Peyer's patch (tissue), 4 donors: ENCODE measurements around the gene L1CAM. TPM values are rescaled to one million over a fixed set of nuclear protein-coding genes. Genes with fewer than 3 reads are reported as not detected.

Experiments
- DNase-seq, 3 donors: peaks; one replicate each; pipeline ENCODE4 v3.0.0-alpha.2; 2017 to 2019
- H3K27ac ChIP-seq, 4 donors: fragments of 200-600 bp; sonication (generic); one replicate each; pipeline ENCODE4 v1.5.1; 2016 to 2019
- H3K27me3 ChIP-seq, 2 donors: fragments of 200-600 bp; sonication (generic); one replicate each; pipeline ENCODE4 v1.5.1; 2019
- H3K36me3 ChIP-seq, 3 donors: fragments of 200-600 bp; sonication (generic); one replicate each; pipeline ENCODE4 v1.5.1; 2016 to 2019
- H3K4me1 ChIP-seq, 4 donors: fragments of 200-600 bp; sonication (generic); one replicate each; pipeline ENCODE4 v1.5.1; 2016 to 2019
- H3K4me3 ChIP-seq, 4 donors: fragments of 200-600 bp; sonication (generic); 1 replicate in 3 of 4; 2 replicates in 1 of 4; pipeline ENCODE4 v1.5.1; 2016 to 2019; ENCODE audit warnings: mild to moderate bottlenecking in 1 of 4
- H3K9me3 ChIP-seq, 4 donors: fragments of 200-600 bp; sonication (generic); one replicate each; pipeline ENCODE4 v1.5.1; 2016 to 2019; ENCODE audit warnings: mild to moderate bottlenecking in 1 of 4
- CTCF ChIP-seq, 6 experiments: fragments of 450-650 bp in 4 of 6; fragments of 200-600 bp in 2 of 6; sonication (generic) in 1 of 6; IDR thresholded peaks; one replicate each; pipeline ENCODE4 v1.5.1; 2017 to 2019; ENCODE audit warnings: antibody characterized with exemption in 6 of 6, mild to moderate bottlenecking in 3 of 6, moderate library complexity in 1 of 6
- POLR2A ChIP-seq, 2 donors: fragments of 450-650 bp; IDR thresholded peaks; one replicate each; pipeline ENCODE4 v1.5.1; 2017; ENCODE audit warnings: antibody characterized with exemption in 2 of 2, mild to moderate bottlenecking in 2 of 2, moderate library complexity in 2 of 2
- total RNA-seq, 4 donors: library from RNA; depleted of rRNA; stranded (reverse); fragments of >200 nt; gene quantifications; one replicate each; pipeline ENCODE4 v1.1.0, GENCODE V29; 2016

L1CAM gene
- total RNA-seq, 4 donors from 2014 or later, result 1.8 to 7.4 (median 4.6) TPM

GRCh38 chrX:153909024-153909979 lies 23.3 kb upstream of the L1CAM start:
- no peaks in the 10 kb centered on the region for H3K9me3 ChIP-seq
- H3K27me3 ChIP-seq, result no peaks in the 10 kb centered on the region
- H3K4me1 ChIP-seq, result peaks cover 0 to under 1% (median 0%) of the 10 kb centered on the region in 4 donors
- DNase-seq, result no peak
- H3K27ac ChIP-seq, result no peak overlapping the region
- H3K36me3 ChIP-seq, result no peaks in the 10 kb centered on the region
- no peak for TF ChIP-seq POLR2A (IDR thresholded peaks at IDR 0.05)
- no peak for TF ChIP-seq CTCF (IDR thresholded peaks at IDR 0.05)
- no peak overlapping the region for H3K4me3 ChIP-seq

- H3K27me3 ChIP-seq, result no peaks in the 10 kb centered on the region
- no peak for DNase-seq
- TF ChIP-seq POLR2A (IDR thresholded peaks at IDR 0.05), result no peak
- no peaks in the 10 kb centered on the region for H3K9me3 ChIP-seq
- peaks cover 0 to 8% (median 0%) of the 10 kb centered on the region in 4 donors for H3K4me1 ChIP-seq
- no peaks in the 10 kb centered on the region for H3K36me3 ChIP-seq
- no peak overlapping the region for H3K27ac ChIP-seq
- H3K4me3 ChIP-seq, result no peak overlapping the region
Measured at GRCh38 chrX:153908219-153908860, 22.4 kb upstream of the L1CAM start.

DNA sequence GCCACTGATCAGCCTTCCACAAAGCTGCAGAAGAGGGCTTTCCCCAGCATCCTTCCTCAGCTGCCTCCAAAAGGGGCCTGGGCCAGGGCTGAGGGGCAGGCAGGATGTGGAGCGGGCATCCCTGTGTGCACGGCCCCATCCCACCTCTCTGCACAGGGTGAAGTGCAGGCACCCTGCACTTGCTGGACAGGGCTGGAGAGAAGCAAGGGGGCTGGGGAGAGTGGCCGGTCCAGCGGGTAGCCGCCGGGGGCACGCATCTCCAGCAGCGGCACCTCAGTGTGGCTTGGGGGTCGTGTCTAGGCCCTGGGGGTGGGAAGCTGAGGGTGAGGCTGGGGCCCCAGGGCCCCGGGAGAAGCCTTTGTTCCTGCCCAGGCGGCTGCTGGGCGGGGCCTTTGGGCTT lies 21.5 kb upstream of the L1CAM start:
- H3K4me3 ChIP-seq, result no peak overlapping the region
- H3K4me1 ChIP-seq, result peaks cover 0 to 8% (median 0%) of the 10 kb centered on the region in 4 donors
- no peak overlapping the region for H3K27ac ChIP-seq
- H3K36me3 ChIP-seq, result no peaks in the 10 kb centered on the region
- no peaks in the 10 kb centered on the region for H3K27me3 ChIP-seq
- DNase-seq, result no peak
- TF ChIP-seq CTCF (IDR thresholded peaks at IDR 0.05) (no peak), POLR2A (IDR thresholded peaks at IDR 0.05) (no peak)
- no peaks in the 10 kb centered on the region for H3K9me3 ChIP-seq

DNA sequence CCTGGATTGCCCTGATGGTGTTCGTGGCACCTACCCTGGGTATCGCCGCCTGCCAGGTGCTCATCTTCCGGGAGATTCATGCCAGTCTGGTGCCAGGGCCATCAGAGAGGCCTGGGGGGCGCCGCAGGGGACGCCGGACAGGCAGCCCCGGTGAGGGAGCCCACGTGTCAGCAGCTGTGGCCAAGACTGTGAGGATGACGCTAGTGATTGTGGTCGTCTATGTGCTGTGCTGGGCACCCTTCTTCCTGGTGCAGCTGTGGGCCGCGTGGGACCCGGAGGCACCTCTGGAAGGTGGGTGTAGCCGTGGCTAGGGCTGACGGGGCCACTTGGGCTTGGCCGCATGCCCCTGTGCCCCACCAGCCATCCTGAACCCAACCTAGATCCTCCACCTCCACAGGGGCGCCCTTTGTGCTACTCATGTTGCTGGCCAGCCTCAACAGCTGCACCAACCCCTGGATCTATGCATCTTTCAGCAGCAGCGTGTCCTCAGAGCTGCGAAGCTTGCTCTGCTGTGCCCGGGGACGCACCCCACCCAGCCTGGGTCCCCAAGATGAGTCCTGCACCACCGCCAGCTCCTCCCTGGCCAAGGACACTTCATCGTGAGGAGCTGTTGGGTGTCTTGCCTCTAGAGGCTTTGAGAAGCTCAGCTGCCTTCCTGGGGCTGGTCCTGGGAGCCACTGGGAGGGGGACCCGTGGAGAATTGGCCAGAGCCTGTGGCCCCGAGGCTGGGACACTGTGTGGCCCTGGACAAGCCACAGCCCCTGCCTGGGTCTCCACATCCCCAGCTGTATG lies 20.3 kb upstream of the L1CAM start:
- Histone ChIP-seq H3K4me3 (no peak overlapping the region), H3K9me3 (no peaks in the 10 kb centered on the region), H3K4me1 (peaks cover 0 to 8% (median 0%) of the 10 kb centered on the region in 4 donors), H3K36me3 (no peaks in the 10 kb centered on the region), H3K27me3 (no peaks in the 10 kb centered on the region), H3K27ac (no peak overlapping the region)
- no peak for DNase-seq
- TF ChIP-seq POLR2A (IDR thresholded peaks at IDR 0.05), result no peak
- TF ChIP-seq CTCF (IDR thresholded peaks at IDR 0.05), result no peak

GRCh38 chrX:153905481-153906095 lies 19.6 kb upstream of the L1CAM start:
- TF ChIP-seq CTCF (IDR thresholded peaks at IDR 0.05) (no peak), POLR2A (IDR thresholded peaks at IDR 0.05) (no peak)
- Histone ChIP-seq H3K27ac (no peak overlapping the region), H3K27me3 (no peaks in the 10 kb centered on the region), H3K4me1 (peaks cover 0 to 8% (median 0%) of the 10 kb centered on the region in 4 donors), H3K4me3 (no peak overlapping the region), H3K9me3 (no peaks in the 10 kb centered on the region), H3K36me3 (no peaks in the 10 kb centered on the region)
- no peak for DNase-seq
